Measurements from ENCODE around the gene MFSD11. TPM values are rescaled to one million over a fixed set of nuclear protein-coding genes. Genes with fewer than 3 reads are reported as not detected.

The MFSD11 gene
- total RNA-seq, 1 experiment from 2014 or later: 40.4 TPM

GRCh38 chr17:76700270-76700616, 37.7 kb upstream of the MFSD11 start:
- no peaks in the 10 kb centered on the region for H3K9me3 ChIP-seq
- H3K27me3 ChIP-seq (replicated peaks; ENCODE audit: control insufficient read depth, insufficient read depth, low read length): no peaks in the 10 kb centered on the region
- BruUV-seq (replicated peaks): no TSS peak
- intact Hi-C loops (cut with micrococcal nuclease; ENCODE audit: unreplicated experiment): no loop called here
- no peaks in the 10 kb centered on the region for H3K9me3 Mint-ChIP-seq (ENCODE audit: unreplicated experiment)
- no peak overlapping the region for H3K4me3 ChIP-seq (ENCODE audit: low read depth, low read length)
- POLR2A ChIA-PET: no interaction called here
- TF ChIP-seq CTCF (IDR thresholded peaks at IDR 0.05; ENCODE audit: insufficient read depth in 1 of 2, low read depth in 1 of 2, low read length in 1 of 2, severe bottlenecking in 1 of 2, unreplicated experiment in 1 of 2): no peak
- H3K4me1 ChIP-seq: peaks cover 24% of the 10 kb centered on the region
- H3K36me3 Mint-ChIP-seq (ENCODE audit: insufficient read depth, unreplicated experiment): peaks cover 20% of the 10 kb centered on the region
- DNase-seq: no peak
- no peak overlapping the region for H3K27ac Mint-ChIP-seq (ENCODE audit: unreplicated experiment)
- H3K4me1 Mint-ChIP-seq (ENCODE audit: low read depth, unreplicated experiment): peaks cover 33% of the 10 kb centered on the region
- no peak overlapping the region for H3K4me3 Mint-ChIP-seq (ENCODE audit: unreplicated experiment)
- no peaks in the 10 kb centered on the region for H3K27me3 Mint-ChIP-seq (ENCODE audit: insufficient read depth, unreplicated experiment)
- CTCF ChIA-PET: no interaction called here
- no peaks in the 10 kb centered on the region for H3K36me3 ChIP-seq (ENCODE audit: control insufficient read depth, insufficient read depth, low read length)

- Mint-ChIP-seq H3K27ac (ENCODE audit: unreplicated experiment) (peak overlapping the region; percentile 1), H3K4me1 (ENCODE audit: low read depth, unreplicated experiment) (peaks cover 33% of the 10 kb centered on the region), H3K9me3 (ENCODE audit: unreplicated experiment) (no peaks in the 10 kb centered on the region), H3K27me3 (ENCODE audit: insufficient read depth, unreplicated experiment) (no peaks in the 10 kb centered on the region), H3K4me3 (ENCODE audit: unreplicated experiment) (peak overlapping the region; percentile 6), H3K36me3 (ENCODE audit: insufficient read depth, unreplicated experiment) (peaks cover 16% of the 10 kb centered on the region)
- H3K36me3 ChIP-seq (ENCODE audit: control insufficient read depth, insufficient read depth, low read length): no peaks in the 10 kb centered on the region
- ChIA-PET POLR2A (interaction anchor here (0.6 kb wide), 1 partner anchor 774 kb away, joined by 4 read pairs; no protein-coding TSS in a partner anchor), CTCF (no interaction called here)
- BruUV-seq (replicated peaks): no TSS peak
- TF ChIP-seq CTCF (IDR thresholded peaks at IDR 0.05; ENCODE audit: insufficient read depth in 1 of 2, low read depth in 1 of 2, low read length in 1 of 2, severe bottlenecking in 1 of 2, unreplicated experiment in 1 of 2): no peak
- DNase-seq: no peak
- no peaks in the 10 kb centered on the region for H3K27me3 ChIP-seq (replicated peaks; ENCODE audit: control insufficient read depth, insufficient read depth, low read length)
- intact Hi-C loops (cut with micrococcal nuclease; ENCODE audit: unreplicated experiment): no loop called here
- peaks cover 24% of the 10 kb centered on the region for H3K4me1 ChIP-seq
- H3K4me3 ChIP-seq (ENCODE audit: low read depth, low read length): no peak overlapping the region
- no peaks in the 10 kb centered on the region for H3K9me3 ChIP-seq
These were observed 37.1 kb upstream of the MFSD11 start for GRCh38 chr17:76700617-76701470.

- peaks cover 33% of the 10 kb centered on the region for H3K4me1 Mint-ChIP-seq (ENCODE audit: low read depth, unreplicated experiment)
These were observed 36.4 kb upstream of the MFSD11 start for GRCh38 chr17:76701471-76701967.

More at GRCh38 chr17:76701471-76701967, 36.4 kb upstream of the MFSD11 start:
- intact Hi-C loops (cut with micrococcal nuclease; ENCODE audit: unreplicated experiment): no loop called here
- Mint-ChIP-seq H3K27me3 (ENCODE audit: insufficient read depth, unreplicated experiment) (no peaks in the 10 kb centered on the region), H3K4me3 (ENCODE audit: unreplicated experiment) (peak overlapping the region; percentile 6), H3K27ac (ENCODE audit: unreplicated experiment) (peak overlapping the region; percentile 1), H3K36me3 (ENCODE audit: insufficient read depth, unreplicated experiment) (peaks cover 16% of the 10 kb centered on the region), H3K9me3 (ENCODE audit: unreplicated experiment) (no peaks in the 10 kb centered on the region)
- no peaks in the 10 kb centered on the region for H3K9me3 ChIP-seq
- BruUV-seq (replicated peaks): no TSS peak
- TF ChIP-seq CTCF (IDR thresholded peaks at IDR 0.05; ENCODE audit: insufficient read depth in 1 of 2, low read depth in 1 of 2, low read length in 1 of 2, severe bottlenecking in 1 of 2, unreplicated experiment in 1 of 2): no peak
- peaks cover 24% of the 10 kb centered on the region for H3K4me1 ChIP-seq
- no peaks in the 10 kb centered on the region for H3K36me3 ChIP-seq (ENCODE audit: control insufficient read depth, insufficient read depth, low read length)
- CTCF ChIA-PET: no interaction called here
- no peak overlapping the region for H3K4me3 ChIP-seq (ENCODE audit: low read depth, low read length)
- no peak for DNase-seq
- POLR2A ChIA-PET: no interaction called here
- no peaks in the 10 kb centered on the region for H3K27me3 ChIP-seq (replicated peaks; ENCODE audit: control insufficient read depth, insufficient read depth, low read length)
